ENCODE data around the gene SORCS2. TPM values are rescaled to one million over a fixed set of nuclear protein-coding genes. Genes with fewer than 3 reads are reported as not detected.

Gene SORCS2
- total RNA-seq, 4 donors from 2014 or later: 0.53 to 9.9 (median 0.90) TPM

DNA sequence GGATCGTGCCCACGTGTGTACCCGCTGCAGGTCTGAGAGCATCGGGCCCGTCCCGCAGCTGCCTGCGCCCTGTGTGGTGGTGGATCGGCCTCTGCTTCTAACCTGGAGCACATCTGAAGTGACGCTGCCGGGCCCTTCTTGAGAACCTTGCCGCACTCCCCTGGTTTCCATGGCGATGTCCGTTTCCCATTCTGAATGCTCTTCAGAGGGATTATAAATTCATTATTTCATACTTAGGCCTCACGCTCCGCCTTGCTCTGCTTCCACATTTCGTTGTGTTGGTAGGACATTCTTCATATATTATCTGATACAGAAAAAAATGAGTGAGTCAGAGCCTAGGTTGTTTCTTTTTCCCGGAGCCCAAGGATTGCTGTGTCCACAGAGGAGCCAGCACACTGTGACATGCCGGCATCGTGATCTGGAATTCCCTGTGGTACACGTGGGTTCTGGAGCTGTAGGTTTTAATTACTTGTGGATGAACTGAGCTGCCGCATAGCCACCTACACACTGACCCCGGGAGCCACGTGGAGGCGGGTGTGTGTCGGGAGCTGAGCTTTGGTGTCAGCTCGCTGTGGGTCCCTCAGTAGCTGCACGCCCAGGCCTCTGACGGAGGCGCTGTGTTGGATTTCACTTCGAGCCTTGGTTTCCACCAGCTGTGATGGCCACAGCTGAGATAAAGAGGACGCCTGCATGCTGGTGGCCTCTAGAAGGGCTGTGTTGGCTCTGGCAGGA, 179.0 kb downstream of the SORCS2 start:
- no peak for DNase-seq
- no peaks in the 10 kb centered on the region for H3K9me3 ChIP-seq
- no peaks in the 10 kb centered on the region for H3K36me3 ChIP-seq
- TF ChIP-seq, protein P1, sequence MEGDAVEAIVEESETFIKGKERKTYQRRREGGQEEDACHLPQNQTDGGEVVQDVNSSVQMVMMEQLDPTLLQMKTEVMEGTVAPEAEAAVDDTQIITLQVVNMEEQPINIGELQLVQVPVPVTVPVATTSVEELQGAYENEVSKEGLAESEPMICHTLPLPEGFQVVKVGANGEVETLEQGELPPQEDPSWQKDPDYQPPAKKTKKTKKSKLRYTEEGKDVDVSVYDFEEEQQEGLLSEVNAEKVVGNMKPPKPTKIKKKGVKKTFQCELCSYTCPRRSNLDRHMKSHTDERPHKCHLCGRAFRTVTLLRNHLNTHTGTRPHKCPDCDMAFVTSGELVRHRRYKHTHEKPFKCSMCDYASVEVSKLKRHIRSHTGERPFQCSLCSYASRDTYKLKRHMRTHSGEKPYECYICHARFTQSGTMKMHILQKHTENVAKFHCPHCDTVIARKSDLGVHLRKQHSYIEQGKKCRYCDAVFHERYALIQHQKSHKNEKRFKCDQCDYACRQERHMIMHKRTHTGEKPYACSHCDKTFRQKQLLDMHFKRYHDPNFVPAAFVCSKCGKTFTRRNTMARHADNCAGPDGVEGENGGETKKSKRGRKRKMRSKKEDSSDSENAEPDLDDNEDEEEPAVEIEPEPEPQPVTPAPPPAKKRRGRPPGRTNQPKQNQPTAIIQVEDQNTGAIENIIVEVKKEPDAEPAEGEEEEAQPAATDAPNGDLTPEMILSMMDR (IDR thresholded peaks at IDR 0.05): no peak
- TF ChIP-seq POLR2A (IDR thresholded peaks at IDR 0.05): no peak
- H3K4me1 ChIP-seq: no peaks in the 10 kb centered on the region
- H3K4me3 ChIP-seq: no peak overlapping the region
- no peaks in the 10 kb centered on the region for H3K27me3 ChIP-seq
- no peak overlapping the region for H3K27ac ChIP-seq

DNA sequence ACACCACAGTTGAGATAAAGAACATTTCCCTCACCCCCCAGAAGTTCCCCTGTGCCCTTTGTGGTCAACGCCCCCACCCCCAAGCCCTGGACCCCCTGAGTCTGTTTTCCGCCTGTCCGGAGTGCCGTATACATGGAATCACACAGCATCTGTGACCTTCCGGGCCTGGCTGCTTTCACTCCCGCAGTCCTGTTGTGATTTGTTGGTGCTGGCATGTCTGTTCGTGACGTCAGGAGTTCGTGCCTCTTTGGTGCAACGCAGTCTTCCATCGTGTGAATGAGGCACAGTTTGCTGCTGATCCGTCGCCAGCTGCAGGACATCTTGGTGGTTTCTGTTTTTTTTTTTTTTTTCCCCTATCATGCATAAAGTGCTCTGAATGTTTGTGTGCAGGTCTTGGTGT, 180.3 kb downstream of the SORCS2 start:
- TF ChIP-seq POLR2A (IDR thresholded peaks at IDR 0.05): no peak
- TF ChIP-seq, protein P1 (IDR thresholded peaks at IDR 0.05): no peak

DNA sequence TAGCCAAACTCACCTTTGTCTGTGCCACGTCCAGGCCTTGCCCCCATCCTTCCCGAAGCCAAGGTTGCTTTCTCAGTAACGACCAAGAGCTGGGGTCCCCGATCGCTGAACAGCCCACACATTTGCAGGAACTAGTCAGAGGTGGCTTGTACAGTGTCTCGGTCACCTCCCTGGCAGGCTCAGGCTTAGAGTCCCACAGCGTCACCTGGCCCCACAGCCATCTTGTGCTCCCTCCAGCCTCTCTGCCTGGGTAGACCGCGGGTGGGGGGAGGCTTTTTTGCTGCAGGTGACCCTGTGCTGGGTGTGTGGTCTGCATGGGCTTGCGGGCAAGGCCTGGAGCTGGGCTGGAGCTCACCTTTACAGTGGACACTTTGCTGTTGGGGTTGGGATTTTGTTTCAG, 182.2 kb downstream of the SORCS2 start:
- Histone ChIP-seq H3K9me3 (no peaks in the 10 kb centered on the region), H3K27me3 (no peaks in the 10 kb centered on the region), H3K4me3 (no peak overlapping the region), H3K36me3 (no peaks in the 10 kb centered on the region), H3K4me1 (no peaks in the 10 kb centered on the region), H3K27ac (no peak overlapping the region)
- TF ChIP-seq POLR2A (IDR thresholded peaks at IDR 0.05): no peak
- TF ChIP-seq, protein P1 (IDR thresholded peaks at IDR 0.05): no peak
- no peak for DNase-seq

More for the DNA sequence above, 180.3 kb downstream of the SORCS2 start:
- no peaks in the 10 kb centered on the region for H3K4me1 ChIP-seq
- no peaks in the 10 kb centered on the region for H3K9me3 ChIP-seq
- DNase-seq: no peak
- H3K4me3 ChIP-seq: no peak overlapping the region
- no peaks in the 10 kb centered on the region for H3K27me3 ChIP-seq
- H3K27ac ChIP-seq: no peak overlapping the region
- H3K36me3 ChIP-seq: no peaks in the 10 kb centered on the region

DNA sequence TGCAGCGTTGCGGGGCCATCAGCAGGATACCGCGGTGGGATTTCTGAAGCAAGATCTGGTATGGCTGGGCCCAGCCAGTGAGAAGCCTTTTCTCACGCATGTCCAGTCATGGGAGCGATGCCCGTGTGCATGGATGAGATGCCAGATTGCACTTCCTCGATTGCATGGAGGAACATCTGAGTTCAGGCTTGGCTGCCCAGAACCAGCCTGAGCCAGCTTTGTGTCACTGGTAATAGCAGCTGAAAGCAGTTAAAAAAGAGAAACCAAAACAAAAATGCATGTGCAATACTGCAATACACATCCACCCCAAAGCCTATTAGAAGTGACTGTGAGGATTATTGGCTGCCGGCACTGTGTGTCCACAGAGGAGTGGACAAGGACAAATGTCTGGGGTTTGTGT, 183.1 kb downstream of the SORCS2 start:
- Histone ChIP-seq H3K27ac (no peak overlapping the region), H3K4me1 (no peaks in the 10 kb centered on the region), H3K36me3 (no peaks in the 10 kb centered on the region), H3K9me3 (no peaks in the 10 kb centered on the region), H3K4me3 (no peak overlapping the region), H3K27me3 (no peaks in the 10 kb centered on the region)
- TF ChIP-seq, protein P1 (IDR thresholded peaks at IDR 0.05): no peak
- no peak for TF ChIP-seq POLR2A (IDR thresholded peaks at IDR 0.05)
- no peak for DNase-seq

DNA sequence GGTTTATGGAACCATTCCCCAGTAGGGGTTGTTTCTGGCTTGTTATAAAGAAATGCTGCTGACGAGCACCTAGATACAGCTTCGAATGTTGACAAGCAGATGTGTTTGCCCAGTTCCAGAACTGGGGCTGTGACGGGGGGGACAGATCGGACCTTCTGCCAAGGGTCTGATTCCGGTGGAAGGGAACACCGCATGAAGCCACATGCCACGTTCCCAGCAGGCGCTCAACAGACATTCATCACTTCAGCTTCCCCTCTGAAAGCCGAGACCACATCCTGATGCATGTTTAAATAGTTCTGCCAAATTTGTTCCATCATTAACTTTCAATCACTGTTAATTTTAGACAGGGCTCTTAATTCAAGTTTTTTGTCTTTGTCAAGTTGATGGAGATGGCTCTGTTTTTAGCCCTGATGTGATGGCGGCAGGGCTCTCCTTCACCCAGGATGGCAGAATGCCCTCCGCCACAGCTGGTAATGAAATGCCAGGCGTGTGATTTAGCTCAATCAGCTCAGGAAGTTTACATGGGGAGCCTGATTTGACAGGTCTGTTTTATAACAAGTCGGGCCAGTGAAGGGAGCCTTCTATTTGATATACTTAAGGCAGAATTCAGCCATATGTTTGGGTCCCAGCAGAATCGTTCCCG, 185.0 kb downstream of the SORCS2 start:
- no peak for TF ChIP-seq POLR2A (IDR thresholded peaks at IDR 0.05)
- TF ChIP-seq, protein P1 (IDR thresholded peaks at IDR 0.05): no peak
- Histone ChIP-seq H3K9me3 (no peaks in the 10 kb centered on the region), H3K27me3 (no peaks in the 10 kb centered on the region), H3K4me1 (no peaks in the 10 kb centered on the region), H3K27ac (no peak overlapping the region), H3K36me3 (no peaks in the 10 kb centered on the region), H3K4me3 (no peak overlapping the region)
- no peak for DNase-seq

Data from Peyer's patch (tissue), 4 donors.